K562 (cell line): ENCODE results near the gene TMPRSS5. TPM values are rescaled to one million over a fixed set of nuclear protein-coding genes. Genes with fewer than 3 reads are reported as not detected.

Source experiments
- BACH1 ChIP-seq: fragments of 200-800 bp; sonication (Bioruptor generic); IDR thresholded peaks from 2 replicates; pipeline ENCODE4 v1.6.1; 2016; ENCODE audit warnings: missing genetic modification characterization, missing compliant biosample characterization
- CBFA2T3 ChIP-seq: fragments of 450-650 bp; IDR thresholded peaks from 2 replicates; pipeline ENCODE4 v1.6.1; 2017
- EP300 ChIP-seq: IDR thresholded peaks from 2 replicates; pipeline ENCODE4 v1.6.1; 2012; ENCODE audit warnings: low read length, improper control_type of control experiment
- FOXK1 ChIP-seq: sonication (generic); formaldehyde crosslinking; IDR thresholded peaks from 2 replicates; pipeline ENCODE4 v1.8.0; 2022; ENCODE audit warnings: missing genetic modification reagents, mild to moderate bottlenecking, borderline replicate concordance
- GATAD2A ChIP-seq: fragments of 450-650 bp; IDR thresholded peaks from 2 replicates; pipeline ENCODE4 v1.6.1; 2017
- HDAC3 ChIP-seq: fragments of 450-650 bp; IDR thresholded peaks from 2 replicates; pipeline ENCODE4 v1.6.1; 2018; ENCODE audit warnings: borderline replicate concordance, mild to moderate bottlenecking, moderate library complexity; ENCODE audit not compliant: partially characterized antibody
- LEF1 ChIP-seq: fragments of 450-650 bp; IDR thresholded peaks from 2 replicates; pipeline ENCODE4 v1.6.1; 2016; ENCODE audit warnings: mild to moderate bottlenecking
- PTTG1 ChIP-seq: fragments of 450-650 bp; IDR thresholded peaks from 2 replicates; pipeline ENCODE4 v1.6.1; 2016; ENCODE audit warnings: low read depth, mild to moderate bottlenecking, missing genetic modification characterization, missing compliant biosample characterization
- RBM14 ChIP-seq: fragments of 200-400 bp; formaldehyde crosslinking; IDR thresholded peaks from 2 replicates; pipeline ENCODE4 v1.6.1; 2018; ENCODE audit warnings: low read depth, mild to moderate bottlenecking, low read length, moderate library complexity, borderline replicate concordance; ENCODE audit not compliant: insufficient read depth
- SMARCC2 ChIP-seq: fragments of 450-650 bp; IDR thresholded peaks from 2 replicates; pipeline ENCODE4 v1.6.1; 2017; ENCODE audit warnings: antibody characterized with exemption, moderate library complexity, mild to moderate bottlenecking, low read depth
- ZBTB26 ChIP-seq: fragments of 450-650 bp; formaldehyde crosslinking; IDR thresholded peaks from 2 replicates; pipeline ENCODE4 v1.4.0; 2022; ENCODE audit warnings: missing genetic modification characterization
- ZFPM2 ChIP-seq: fragments of 250-450 bp; sonication (Bioruptor Pico); IDR thresholded peaks from 2 replicates; pipeline ENCODE4 v1.5.1; 2022; ENCODE audit warnings: mild to moderate bottlenecking
- ZNF146 ChIP-seq: IDR thresholded peaks from one replicate; pipeline ENCODE4 v1.6.1; 2018; ENCODE audit warnings: missing compliant biosample characterization; ENCODE audit not compliant: unreplicated experiment
- ZNF232 ChIP-seq: sonication (generic); formaldehyde crosslinking; IDR thresholded peaks from 2 replicates; pipeline ENCODE4 v1.8.0; 2022; ENCODE audit warnings: mild to moderate bottlenecking, missing genetic modification reagents
- ZNF395 ChIP-seq: fragments of 200-800 bp; sonication (Bioruptor generic); IDR thresholded peaks from 2 replicates; pipeline ENCODE4 v1.6.1; 2017; ENCODE audit warnings: missing genetic modification characterization, missing compliant biosample characterization
- ZNF41 ChIP-seq: fragments of 250-450 bp; sonication (Bioruptor Pico); conservative IDR thresholded peaks from 2 replicates; pipeline ENCODE4 v1.4.0; 2020; ENCODE audit warnings: mild to moderate bottlenecking
- ZNF518B ChIP-seq: fragments of 250-450 bp; sonication (Bioruptor Pico); IDR thresholded peaks from 2 replicates; pipeline ENCODE4 v1.5.0; 2021; ENCODE audit warnings: mild to moderate bottlenecking, moderate library complexity
- polyA plus RNA-seq, 8 experiments: library from polyadenylated mRNA; depleted of rRNA in 4 of 8; stranded (reverse) in 5 of 8; unstranded in 3 of 8; fragments of >200 nt; fragmentation: Nextera tagmentation in 2 of 8; fragmentation: Illumina TruSeq in 1 of 8; extraction: Ambion mirVana in 2 of 8; extraction: Trizol in 1 of 8; gene quantifications; 2 replicates each; pipeline versions ENCODE4 v1.2.1 to v1.2.3, GENCODE V29; 2011 to 2014; ENCODE audit warnings: inconsistent platforms in 1 of 8, missing spikeins in 1 of 8
- total RNA-seq, 7 experiments: library from RNA; depleted of rRNA in 6 of 7; stranded (reverse); fragments of >200 nt in 6 of 7; fragmentation: Illumina TruSeq in 2 of 7; extraction: Trizol in 2 of 7; gene quantifications; 2 replicates each; pipeline versions ENCODE4 v1.2.1 to v1.2.3, GENCODE V29; 2011 to 2021; ENCODE audit warnings: low replicate concordance in 1 of 7

Gene TMPRSS5
- total and polyA plus RNA-seq, 9 of the 15 experiments (the other 6 are each of a cell fraction or from before 2014, with no cell fraction given): 0.07 to 0.49 (median 0.17) TPM; not detected in 1

- no peak for TF ChIP-seq FOXK1 (CRISPR knock-in tag)
- no peak for TF ChIP-seq ZNF146 (CRISPR knock-in tag)
- no peak for TF ChIP-seq ZNF518B (CRISPR knock-in tag)
- TF ChIP-seq SMARCC2: no peak
- TF ChIP-seq PTTG1 (tag): 0 out of 2 replicates have a peak, but pooled peaks have one; percentile 14
- TF ChIP-seq LEF1: peak; percentile 34
- no peak; the same call in 1 of the 2 replicates for TF ChIP-seq GATAD2A
- TF ChIP-seq BACH1: no peak
- no peak for TF ChIP-seq ZBTB26 (CRISPR knock-in tag)
- peak; percentile 67 for TF ChIP-seq ZNF395 (CRISPR knock-in tag)
- no peak for TF ChIP-seq CBFA2T3
- no peak for TF ChIP-seq ZNF232 (CRISPR knock-in tag)
- no peak for TF ChIP-seq ZNF41 (CRISPR knock-in tag)
- TF ChIP-seq HDAC3: peak; percentile 41
- no peak for TF ChIP-seq RBM14
- TF ChIP-seq ZFPM2 (CRISPR knock-in tag): no peak
- TF ChIP-seq EP300: peak; percentile 81
Observed at GRCh38 chr11:113664069-113664980, 41.8 kb downstream of the TMPRSS5 start (continued).
